Activated T-helper 1 cell treated with Interleukin-2 at 50 U/mL for 16 hours (primary cell): ENCODE results near the gene ACSF3.

ENCODE experiments used
- DNase-seq: peaks from one replicate; pipeline ENCODE4 v3.0.0-alpha.2; 2020; ENCODE audit warnings: low read depth

Gene ACSF3

GRCh38 chr16:89201439-89202377, 108.1 kb downstream of the ACSF3 start:
- DNase-seq, result peak; percentile 64

DNA sequence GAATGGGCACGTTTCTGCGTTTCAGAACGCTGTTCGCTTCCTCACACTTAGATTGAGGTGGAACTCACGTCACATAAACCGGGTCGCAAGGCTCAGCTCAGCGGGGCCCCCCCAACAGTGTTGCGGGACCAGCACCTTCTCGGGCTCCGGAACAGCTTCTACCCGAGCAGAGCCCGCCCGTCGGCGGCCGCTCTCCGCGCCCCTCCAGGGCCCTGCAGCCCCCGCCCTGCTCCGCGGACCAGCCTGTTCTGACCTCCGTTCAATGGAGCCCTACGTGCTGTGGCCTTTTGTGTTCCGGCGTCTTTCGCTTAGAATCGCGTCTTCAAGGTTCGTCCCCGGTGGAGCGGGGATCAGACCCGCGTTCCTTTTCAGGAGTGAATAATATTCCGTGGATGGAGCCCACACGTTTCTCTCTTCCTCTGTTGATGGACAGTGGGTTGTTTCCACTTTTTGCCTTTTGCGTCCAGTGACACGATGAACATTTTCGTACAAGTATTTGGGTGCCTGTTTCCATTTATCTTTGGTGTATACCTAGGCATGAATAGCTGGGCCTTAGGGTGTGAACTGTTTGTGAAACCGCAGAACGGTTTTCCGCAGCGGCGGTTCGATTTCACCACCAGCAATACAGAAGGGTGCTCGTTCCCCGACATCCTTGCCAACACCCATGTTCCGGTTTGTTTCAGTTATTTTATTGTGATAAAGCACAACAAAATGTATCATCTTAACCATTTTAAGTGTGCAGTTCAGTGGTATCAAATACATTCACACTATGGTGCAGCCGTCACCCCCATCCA, 109.0 kb downstream of the ACSF3 start:
- DNase-seq, result no peak
